GM12878 (cell line): ENCODE results near the gene TUB.

ENCODE experiments used
- CTCF ChIP-seq, 3 experiments: IDR thresholded peaks in 2 of 3; conservative IDR thresholded peaks in 1 of 3; 2 replicates each; pipeline ENCODE4 v1.5.1; 2011; ENCODE audit warnings: low read depth in 3 of 3, low read length in 3 of 3, mild to moderate bottlenecking in 3 of 3, control low read depth in 2 of 3, moderate library complexity in 2 of 3, inconsistent platforms in 1 of 3, mixed read lengths in 1 of 3; ENCODE audit not compliant: control insufficient read depth in 2 of 3, insufficient read depth in 1 of 3; ENCODE audit errors: extremely low read depth in 1 of 3
- JUND ChIP-seq: IDR thresholded peaks from 2 replicates; pipeline ENCODE4 v1.6.1; 2012; ENCODE audit warnings: low read depth, mild to moderate bottlenecking, low read length, improper control_type of control experiment, moderate library complexity
- KAT2A ChIP-seq: conservative IDR thresholded peaks from 2 replicates; pipeline ENCODE4 v1.6.1; 2011; ENCODE audit warnings: low read depth, low read length; ENCODE audit not compliant: control insufficient read depth
- POLR2AphosphoS5 ChIP-seq: IDR thresholded peaks from 2 replicates; pipeline ENCODE4 v1.6.1; 2011; ENCODE audit warnings: mild to moderate bottlenecking, low read length, inconsistent platforms
- SUPT20H ChIP-seq: IDR thresholded peaks from 2 replicates; pipeline ENCODE4 v1.6.1; 2011; ENCODE audit warnings: low read depth, mild to moderate bottlenecking, low read length, moderate library complexity, borderline replicate concordance; ENCODE audit not compliant: control insufficient read depth
- TAF1 ChIP-seq: IDR thresholded peaks from 2 replicates; pipeline ENCODE4 v1.6.1; 2011; ENCODE audit warnings: mild to moderate bottlenecking, low read depth, low read length, borderline replicate concordance
- TARDBP ChIP-seq: IDR thresholded peaks from 2 replicates; pipeline ENCODE4 v1.6.1; 2016; ENCODE audit warnings: borderline replicate concordance
- TF ChIP-seq, protein P1 (sequence below): fragments of 450-650 bp; formaldehyde crosslinking; IDR thresholded peaks from 2 replicates; pipeline ENCODE4 v1.4.0; 2020; ENCODE audit warnings: mild to moderate bottlenecking, moderate library complexity
- TF ChIP-seq, protein P2 (sequence below): fragments of 450-650 bp; IDR thresholded peaks from 2 replicates; pipeline ENCODE4 v1.6.1; 2014; ENCODE audit warnings: mild to moderate bottlenecking

GRCh38 chr11:8038393-8038792 is 42.6 kb upstream of the TUB start:
- TF ChIP-seq JUND, result no peak
- no peak for TF ChIP-seq POLR2AphosphoS5
- TF ChIP-seq KAT2A, result no peak
- TF ChIP-seq CTCF (IDR thresholded peaks at IDR 0.05 in 2 of 3, conservative IDR thresholded peaks at IDR 0.05 in 1 of 3; ENCODE audit: control insufficient read depth in 2 of 3, extremely low read depth in 1 of 3, insufficient read depth in 1 of 3, low read depth in 3 of 3, low read length in 3 of 3), result no peak
- TF ChIP-seq, protein P1, sequence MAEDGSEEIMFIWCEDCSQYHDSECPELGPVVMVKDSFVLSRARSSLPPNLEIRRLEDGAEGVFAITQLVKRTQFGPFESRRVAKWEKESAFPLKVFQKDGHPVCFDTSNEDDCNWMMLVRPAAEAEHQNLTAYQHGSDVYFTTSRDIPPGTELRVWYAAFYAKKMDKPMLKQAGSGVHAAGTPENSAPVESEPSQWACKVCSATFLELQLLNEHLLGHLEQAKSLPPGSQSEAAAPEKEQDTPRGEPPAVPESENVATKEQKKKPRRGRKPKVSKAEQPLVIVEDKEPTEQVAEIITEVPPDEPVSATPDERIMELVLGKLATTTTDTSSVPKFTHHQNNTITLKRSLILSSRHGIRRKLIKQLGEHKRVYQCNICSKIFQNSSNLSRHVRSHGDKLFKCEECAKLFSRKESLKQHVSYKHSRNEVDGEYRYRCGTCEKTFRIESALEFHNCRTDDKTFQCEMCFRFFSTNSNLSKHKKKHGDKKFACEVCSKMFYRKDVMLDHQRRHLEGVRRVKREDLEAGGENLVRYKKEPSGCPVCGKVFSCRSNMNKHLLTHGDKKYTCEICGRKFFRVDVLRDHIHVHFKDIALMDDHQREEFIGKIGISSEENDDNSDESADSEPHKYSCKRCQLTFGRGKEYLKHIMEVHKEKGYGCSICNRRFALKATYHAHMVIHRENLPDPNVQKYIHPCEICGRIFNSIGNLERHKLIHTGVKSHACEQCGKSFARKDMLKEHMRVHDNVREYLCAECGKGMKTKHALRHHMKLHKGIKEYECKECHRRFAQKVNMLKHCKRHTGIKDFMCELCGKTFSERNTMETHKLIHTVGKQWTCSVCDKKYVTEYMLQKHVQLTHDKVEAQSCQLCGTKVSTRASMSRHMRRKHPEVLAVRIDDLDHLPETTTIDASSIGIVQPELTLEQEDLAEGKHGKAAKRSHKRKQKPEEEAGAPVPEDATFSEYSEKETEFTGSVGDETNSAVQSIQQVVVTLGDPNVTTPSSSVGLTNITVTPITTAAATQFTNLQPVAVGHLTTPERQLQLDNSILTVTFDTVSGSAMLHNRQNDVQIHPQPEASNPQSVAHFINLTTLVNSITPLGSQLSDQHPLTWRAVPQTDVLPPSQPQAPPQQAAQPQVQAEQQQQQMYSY, result no peak
- TF ChIP-seq TARDBP, result no peak
- no peak for TF ChIP-seq TAF1
- TF ChIP-seq, protein P2, sequence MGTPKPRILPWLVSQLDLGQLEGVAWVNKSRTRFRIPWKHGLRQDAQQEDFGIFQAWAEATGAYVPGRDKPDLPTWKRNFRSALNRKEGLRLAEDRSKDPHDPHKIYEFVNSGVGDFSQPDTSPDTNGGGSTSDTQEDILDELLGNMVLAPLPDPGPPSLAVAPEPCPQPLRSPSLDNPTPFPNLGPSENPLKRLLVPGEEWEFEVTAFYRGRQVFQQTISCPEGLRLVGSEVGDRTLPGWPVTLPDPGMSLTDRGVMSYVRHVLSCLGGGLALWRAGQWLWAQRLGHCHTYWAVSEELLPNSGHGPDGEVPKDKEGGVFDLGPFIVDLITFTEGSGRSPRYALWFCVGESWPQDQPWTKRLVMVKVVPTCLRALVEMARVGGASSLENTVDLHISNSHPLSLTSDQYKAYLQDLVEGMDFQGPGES, result no peak
- no peak for TF ChIP-seq SUPT20H
